SK-N-SH (cell line): ENCODE data around the gene CREBL2. TPM values are rescaled to one million over a fixed set of nuclear protein-coding genes. Genes with fewer than 3 reads are reported as not detected.

ENCODE experiments used
- CTCF ChIA-PET: fragments of 300-600, 350-600 bp; formaldehyde crosslinking; extraction: SDS; loops from one replicate; lab custom pipeline; 2021; lab: Yijun Ruan, JAX
- POLR2A ChIA-PET: fragments of 350-600 bp; sonication (Branson Sonifier 250); formaldehyde crosslinking; extraction: SDS; loops from one replicate; lab custom pipeline; 2020; ENCODE audit warnings: antibody characterized with exemption, inconsistent platforms; lab: Yijun Ruan, JAX
- DNase-seq: peaks from one replicate; pipeline ENCODE4 v3.0.0; 2012
- H2AFZ ChIP-seq: fragments of 200-600 bp; sonication (generic); 2 replicates; pipeline ENCODE4 v1.8.1; 2016; ENCODE audit warnings: antibody characterized with exemption, mild to moderate bottlenecking, low read depth
- H3F3A ChIP-seq: fragments of 200-600 bp; sonication (generic); replicated peaks from 2 replicates; pipeline ENCODE3; 2016; ENCODE audit warnings: antibody characterized with exemption, mild to moderate bottlenecking; ENCODE audit not compliant: insufficient read depth
- H3K27ac ChIP-seq, 2 experiments: fragments of 200-500 bp in 1 of 2; fragments of 200-600 bp in 1 of 2; sonication (Bioruptor generic) in 1 of 2; sonication (generic), shearing (Covaris generic) in 1 of 2; 2 replicates each; pipeline versions ENCODE4 v1.5.1 to v1.6.1; 2014 to 2016; ENCODE audit warnings: low read depth in 2 of 2, inconsistent platforms in 1 of 2, low read length in 1 of 2, mild to moderate bottlenecking in 1 of 2, mixed read lengths in 1 of 2
- H3K27me3 ChIP-seq: fragments of 200-600 bp; sonication (generic), shearing (Covaris generic); 2 replicates; pipeline ENCODE4 v1.6.1; 2016; ENCODE audit warnings: mixed run types; ENCODE audit not compliant: insufficient read depth
- H3K36me3 ChIP-seq, 2 experiments: fragments of 200-500 bp in 1 of 2; fragments of 200-600 bp in 1 of 2; sonication (Bioruptor generic) in 1 of 2; sonication (generic) in 1 of 2; replicated peaks in 1 of 2; 2 replicates each; pipeline versions ENCODE3 to v1.5.1; 2014 to 2016; ENCODE audit warnings: low read length in 1 of 2, mild to moderate bottlenecking in 1 of 2; ENCODE audit not compliant: insufficient read depth in 2 of 2, control insufficient read depth in 1 of 2
- H3K4me1 ChIP-seq, 2 experiments: fragments of 200-500 bp in 1 of 2; fragments of 200-600 bp in 1 of 2; sonication (Bioruptor generic) in 1 of 2; sonication (generic), shearing (Covaris generic) in 1 of 2; 2 replicates each; pipeline versions ENCODE4 v1.5.1 to v1.6.1; 2014 to 2016; ENCODE audit warnings: low read depth in 1 of 2, low read length in 1 of 2, mixed run types in 1 of 2; ENCODE audit not compliant: insufficient read depth in 2 of 2, control insufficient read depth in 1 of 2
- H3K4me2 ChIP-seq: fragments of 200-600 bp; sonication (generic), shearing (Covaris generic); 2 replicates; pipeline ENCODE4 v1.6.1; 2017; ENCODE audit warnings: mixed run types
- H3K4me3 ChIP-seq, 2 experiments: fragments of 200-500 bp in 1 of 2; fragments of 200-600 bp in 1 of 2; sonication (Bioruptor generic) in 1 of 2; sonication (generic), shearing (Covaris generic) in 1 of 2; 2 replicates each; pipeline versions ENCODE4 v1.5.1 to v1.8.1; 2014 to 2016; ENCODE audit warnings: low read depth in 2 of 2, inconsistent platforms in 1 of 2, low read length in 1 of 2, mild to moderate bottlenecking in 1 of 2, mixed read lengths in 1 of 2, moderate library complexity in 1 of 2
- H3K79me2 ChIP-seq: fragments of 200-600 bp; sonication (generic); 2 replicates; pipeline ENCODE4 v1.8.1; 2017; ENCODE audit warnings: mild to moderate bottlenecking; ENCODE audit not compliant: insufficient read depth
- H3K9ac ChIP-seq: fragments of 200-600 bp; sonication (generic); 2 replicates; pipeline ENCODE4 v1.6.1; 2017; ENCODE audit warnings: mixed run types
- H3K9me2 ChIP-seq: fragments of 200-600 bp; sonication (generic); 2 replicates; pipeline ENCODE4 v1.6.1; 2017; ENCODE audit warnings: mixed run types
- H3K9me3 ChIP-seq: fragments of 200-600 bp; sonication (generic); 2 replicates; pipeline ENCODE4 v1.6.1; 2017; ENCODE audit warnings: mixed run types, mild to moderate bottlenecking, moderate library complexity
- H4K20me1 ChIP-seq: fragments of 200-600 bp; sonication (generic); 2 replicates; pipeline ENCODE4 v1.6.1; 2017; ENCODE audit warnings: mild to moderate bottlenecking, mixed run types; ENCODE audit not compliant: insufficient read depth
- CHD2 ChIP-seq: fragments of 150-350 bp; IDR thresholded peaks from 2 replicates; pipeline ENCODE4 v1.6.1; 2018; ENCODE audit warnings: low read length; ENCODE audit not compliant: partially characterized antibody
- CTCF ChIP-seq: fragments of 200-600 bp; sonication (generic); IDR thresholded peaks from 2 replicates; pipeline ENCODE4 v1.6.1; 2017; ENCODE audit warnings: antibody characterized with exemption, mild to moderate bottlenecking, moderate library complexity
- EZH2phosphoT487 ChIP-seq: fragments of 200-600 bp; sonication (generic); IDR thresholded peaks from 2 replicates; pipeline ENCODE4 v1.6.1; 2017; ENCODE audit warnings: low read depth, mixed run types, mild to moderate bottlenecking, antibody characterized with exemption, moderate library complexity, borderline replicate concordance
- FOXJ3 ChIP-seq: sonication (generic); formaldehyde crosslinking; IDR thresholded peaks from 2 replicates; pipeline ENCODE4 v1.5.1; 2020; ENCODE audit warnings: mild to moderate bottlenecking, missing genetic modification reagents
- GATA2 ChIP-seq: sonication (generic); formaldehyde crosslinking; IDR thresholded peaks from 2 replicates; pipeline ENCODE4 v1.5.0; 2020; ENCODE audit warnings: mild to moderate bottlenecking, missing genetic modification reagents
- MEF2A ChIP-seq: IDR thresholded peaks from 2 replicates; pipeline ENCODE4 v1.4.0; 2012; ENCODE audit warnings: low read depth, borderline replicate concordance
- MXI1 ChIP-seq: IDR thresholded peaks from 2 replicates; pipeline ENCODE4 v1.6.1; 2012; ENCODE audit warnings: mild to moderate bottlenecking, low read depth, low read length, improper control_type of control experiment
- NRF1 ChIP-seq: IDR thresholded peaks from 2 replicates; pipeline ENCODE4 v1.6.1; 2012; ENCODE audit warnings: low read depth, mild to moderate bottlenecking, low read length
- PBX3 ChIP-seq: IDR thresholded peaks from 2 replicates; pipeline ENCODE4; 2012
- RAD21 ChIP-seq: IDR thresholded peaks from 2 replicates; pipeline ENCODE4 v1.6.1; 2012; ENCODE audit warnings: mild to moderate bottlenecking, low read length
- RFX5 ChIP-seq: IDR thresholded peaks from 2 replicates; pipeline ENCODE4 v1.6.1; 2012; ENCODE audit warnings: mild to moderate bottlenecking, improper control_type of control experiment, low read length
- RXRA ChIP-seq: IDR thresholded peaks from 2 replicates; pipeline ENCODE4 v1.4.0; 2012; ENCODE audit warnings: low read depth, mild to moderate bottlenecking, borderline replicate concordance
- SIN3A ChIP-seq: IDR thresholded peaks from 2 replicates; pipeline ENCODE4 v1.6.1; 2012; ENCODE audit warnings: low read depth, mild to moderate bottlenecking, low read length, moderate library complexity, borderline replicate concordance
- TAF1 ChIP-seq: IDR thresholded peaks from 2 replicates; pipeline ENCODE4 v1.6.1; 2012; ENCODE audit warnings: low read depth, mild to moderate bottlenecking, low read length, moderate library complexity, borderline replicate concordance
- TCF12 ChIP-seq: IDR thresholded peaks from 2 replicates; pipeline ENCODE4 v1.4.0; 2012
- TEAD4 ChIP-seq: IDR thresholded peaks from 2 replicates; pipeline ENCODE4 v1.4.0; 2012; ENCODE audit warnings: mild to moderate bottlenecking, borderline replicate concordance; ENCODE audit not compliant: insufficient read depth
- USF1 ChIP-seq: IDR thresholded peaks from 2 replicates; pipeline ENCODE4 v1.4.0; 2012; ENCODE audit warnings: low read depth, borderline replicate concordance
- ZBTB33 ChIP-seq: IDR thresholded peaks from 2 replicates; pipeline ENCODE4 v1.4.0; 2012; ENCODE audit warnings: low read depth, borderline replicate concordance
- WGBS: methylation state at CpG from one replicate; pipeline ENCODE4 v1.1.6; 2017; ENCODE audit warnings: low lambda C conversion rate; 5-methylcytosine and 5-hydroxymethylcytosine counted together
- polyA plus RNA-seq, 3 experiments: library from polyadenylated mRNA; depleted of rRNA; stranded (reverse); fragments of >200 nt; gene quantifications; 2 replicates each; pipeline ENCODE4 v1.2.3, GENCODE V29; 2012
- TF ChIP-seq, protein P1 (sequence below): IDR thresholded peaks from 2 replicates; pipeline ENCODE4 v1.6.1; 2012; ENCODE audit warnings: mild to moderate bottlenecking, low read depth, low read length, moderate library complexity

CREBL2 gene
- polyA plus RNA-seq, 1 of the 3 experiments (the other 2 are of a cell fraction), result 12.6 TPM

DNA sequence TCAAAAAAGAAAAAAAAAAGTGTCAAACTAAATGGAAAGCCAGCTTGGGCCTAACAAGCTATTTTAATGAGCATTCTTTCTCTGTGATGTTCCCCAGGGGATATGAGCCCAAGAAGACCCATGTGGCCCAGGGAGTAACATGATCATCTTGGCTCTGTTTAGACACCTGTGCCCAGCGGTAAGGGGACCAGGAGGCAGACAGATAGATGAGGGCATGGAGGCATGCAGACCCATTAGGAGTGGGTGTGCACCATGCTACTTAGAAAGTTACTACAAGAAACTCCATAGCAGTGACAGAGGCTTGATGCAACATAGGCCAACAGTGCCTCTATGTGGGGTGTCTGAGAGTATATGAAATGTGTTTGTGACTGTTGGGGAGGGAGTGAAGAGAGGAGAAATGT lies 3.1 kb upstream of the CREBL2 start:
- no peak for DNase-seq
- H3K36me3 ChIP-seq, result no peaks in the 10 kb centered on the region
- H3K4me3 ChIP-seq, result no peak overlapping the region
- no peaks in the 10 kb centered on the region for H3K27me3 ChIP-seq
- no peaks in the 10 kb centered on the region for H4K20me1 ChIP-seq
- H3K4me1 ChIP-seq, result peaks cover 4 to 6% of the 10 kb centered on the region in 2 experiments; a peak in 2 of 4 replicates
- H2AFZ ChIP-seq, result no peak overlapping the region
- peaks cover 13% of the 10 kb centered on the region; the same call in 1 of the 2 replicates for H3K79me2 ChIP-seq
- POLR2A ChIA-PET, result no interaction called here
- TF ChIP-seq RFX5 (no peak), CHD2 (no peak), TAF1 (no peak), RAD21 (peak; percentile 51), RXRA (no peak)
- H3K9me3 ChIP-seq, result no peaks in the 10 kb centered on the region
- H3K9me2 ChIP-seq, result no peaks in the 10 kb centered on the region
- H3K27ac ChIP-seq, result no peak overlapping the region
- 100% methylated on average over 1 of the region's 1 CpG for WGBS
- H3K9ac ChIP-seq, result no peak overlapping the region
- CTCF ChIA-PET, result no interaction called here
- no peak overlapping the region for H3K4me2 ChIP-seq
- H3F3A ChIP-seq, result peaks cover 13% of the 10 kb centered on the region

DNA sequence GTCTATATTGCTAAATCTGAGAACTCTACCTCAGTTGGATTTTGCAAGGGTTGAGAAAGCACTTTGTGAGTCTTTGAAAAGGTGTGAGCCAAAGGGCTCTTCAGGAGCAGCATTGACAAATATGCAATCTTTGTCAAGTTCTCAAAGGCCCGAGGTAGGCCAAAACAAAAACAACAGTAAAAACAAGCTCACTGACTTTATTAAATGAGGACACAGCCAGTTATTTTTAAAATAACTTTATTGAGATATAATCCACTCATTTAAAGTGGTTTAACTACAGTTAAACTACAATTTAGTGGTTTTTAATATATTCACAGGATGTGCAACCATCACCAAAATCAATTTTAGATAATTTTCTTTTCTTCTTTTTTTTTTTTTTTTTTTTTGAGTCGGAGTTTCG lies 2.0 kb upstream of the CREBL2 start:
- no peak overlapping the region for H3K4me3 ChIP-seq
- H3K4me2 ChIP-seq, result no peak overlapping the region
- H3K9me3 ChIP-seq, result no peaks in the 10 kb centered on the region
- no peaks in the 10 kb centered on the region for H3K9me2 ChIP-seq
- peaks cover 4 to 6% of the 10 kb centered on the region in 2 experiments; a peak in 2 of 4 replicates for H3K4me1 ChIP-seq
- H3K27me3 ChIP-seq, result no peaks in the 10 kb centered on the region
- CTCF ChIA-PET, result no interaction called here
- no peaks in the 10 kb centered on the region for H3K36me3 ChIP-seq
- POLR2A ChIA-PET, result no interaction called here
- H4K20me1 ChIP-seq, result no peaks in the 10 kb centered on the region
- DNase-seq, result no peak
- H3K9ac ChIP-seq, result no peak overlapping the region
- peaks cover 13% of the 10 kb centered on the region for H3F3A ChIP-seq
- 93% methylated on average over 3 of the region's 3 CpGs for WGBS
- H2AFZ ChIP-seq, result no peak overlapping the region
- no peak overlapping the region for H3K27ac ChIP-seq
- H3K79me2 ChIP-seq, result peaks cover 24% of the 10 kb centered on the region; the same call in 1 of the 2 replicates
- no peak for TF ChIP-seq TCF12
- TF ChIP-seq CTCF, result no peak
- TF ChIP-seq MXI1, result no peak
- TF ChIP-seq FOXJ3 (CRISPR knock-in tag), result no peak
- TF ChIP-seq RXRA, result no peak
- no peak for TF ChIP-seq RFX5
- no peak for TF ChIP-seq TEAD4
- TF ChIP-seq SIN3A, result no peak
- no peak for TF ChIP-seq NRF1
- TF ChIP-seq RAD21, result no peak
- no peak for TF ChIP-seq PBX3
- no peak for TF ChIP-seq ZBTB33
- TF ChIP-seq MEF2A, result no peak
- TF ChIP-seq, protein P1, sequence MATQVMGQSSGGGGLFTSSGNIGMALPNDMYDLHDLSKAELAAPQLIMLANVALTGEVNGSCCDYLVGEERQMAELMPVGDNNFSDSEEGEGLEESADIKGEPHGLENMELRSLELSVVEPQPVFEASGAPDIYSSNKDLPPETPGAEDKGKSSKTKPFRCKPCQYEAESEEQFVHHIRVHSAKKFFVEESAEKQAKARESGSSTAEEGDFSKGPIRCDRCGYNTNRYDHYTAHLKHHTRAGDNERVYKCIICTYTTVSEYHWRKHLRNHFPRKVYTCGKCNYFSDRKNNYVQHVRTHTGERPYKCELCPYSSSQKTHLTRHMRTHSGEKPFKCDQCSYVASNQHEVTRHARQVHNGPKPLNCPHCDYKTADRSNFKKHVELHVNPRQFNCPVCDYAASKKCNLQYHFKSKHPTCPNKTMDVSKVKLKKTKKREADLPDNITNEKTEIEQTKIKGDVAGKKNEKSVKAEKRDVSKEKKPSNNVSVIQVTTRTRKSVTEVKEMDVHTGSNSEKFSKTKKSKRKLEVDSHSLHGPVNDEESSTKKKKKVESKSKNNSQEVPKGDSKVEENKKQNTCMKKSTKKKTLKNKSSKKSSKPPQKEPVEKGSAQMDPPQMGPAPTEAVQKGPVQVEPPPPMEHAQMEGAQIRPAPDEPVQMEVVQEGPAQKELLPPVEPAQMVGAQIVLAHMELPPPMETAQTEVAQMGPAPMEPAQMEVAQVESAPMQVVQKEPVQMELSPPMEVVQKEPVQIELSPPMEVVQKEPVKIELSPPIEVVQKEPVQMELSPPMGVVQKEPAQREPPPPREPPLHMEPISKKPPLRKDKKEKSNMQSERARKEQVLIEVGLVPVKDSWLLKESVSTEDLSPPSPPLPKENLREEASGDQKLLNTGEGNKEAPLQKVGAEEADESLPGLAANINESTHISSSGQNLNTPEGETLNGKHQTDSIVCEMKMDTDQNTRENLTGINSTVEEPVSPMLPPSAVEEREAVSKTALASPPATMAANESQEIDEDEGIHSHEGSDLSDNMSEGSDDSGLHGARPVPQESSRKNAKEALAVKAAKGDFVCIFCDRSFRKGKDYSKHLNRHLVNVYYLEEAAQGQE, result no peak
- TF ChIP-seq GATA2 (CRISPR knock-in tag), result no peak
- no peak for TF ChIP-seq EZH2phosphoT487
- no peak for TF ChIP-seq USF1
